Measurements from ENCODE around the gene DNAJC4.
"Not testable (repeated sequence)": the region's sequence is repeated elsewhere in the genome, so short reads cannot be mapped to it uniquely, and the experiment has no call there.

The DNAJC4 gene

DNA sequence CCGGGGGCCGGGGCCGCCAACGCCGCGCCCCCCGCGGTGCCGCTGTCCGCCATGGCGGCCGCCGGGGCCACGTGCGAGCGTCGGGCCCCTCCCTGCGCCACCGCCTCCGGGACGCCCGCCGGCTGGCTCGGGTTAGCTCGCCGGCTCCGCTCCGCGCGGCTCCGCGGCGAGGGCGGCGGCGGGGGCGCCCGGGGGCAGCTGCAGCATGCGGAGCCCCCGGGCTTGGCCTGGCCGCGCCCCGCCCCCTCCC is 16.2 kb downstream of the DNAJC4 start:
- not testable (repeated sequence) for DNase-seq

DNA sequence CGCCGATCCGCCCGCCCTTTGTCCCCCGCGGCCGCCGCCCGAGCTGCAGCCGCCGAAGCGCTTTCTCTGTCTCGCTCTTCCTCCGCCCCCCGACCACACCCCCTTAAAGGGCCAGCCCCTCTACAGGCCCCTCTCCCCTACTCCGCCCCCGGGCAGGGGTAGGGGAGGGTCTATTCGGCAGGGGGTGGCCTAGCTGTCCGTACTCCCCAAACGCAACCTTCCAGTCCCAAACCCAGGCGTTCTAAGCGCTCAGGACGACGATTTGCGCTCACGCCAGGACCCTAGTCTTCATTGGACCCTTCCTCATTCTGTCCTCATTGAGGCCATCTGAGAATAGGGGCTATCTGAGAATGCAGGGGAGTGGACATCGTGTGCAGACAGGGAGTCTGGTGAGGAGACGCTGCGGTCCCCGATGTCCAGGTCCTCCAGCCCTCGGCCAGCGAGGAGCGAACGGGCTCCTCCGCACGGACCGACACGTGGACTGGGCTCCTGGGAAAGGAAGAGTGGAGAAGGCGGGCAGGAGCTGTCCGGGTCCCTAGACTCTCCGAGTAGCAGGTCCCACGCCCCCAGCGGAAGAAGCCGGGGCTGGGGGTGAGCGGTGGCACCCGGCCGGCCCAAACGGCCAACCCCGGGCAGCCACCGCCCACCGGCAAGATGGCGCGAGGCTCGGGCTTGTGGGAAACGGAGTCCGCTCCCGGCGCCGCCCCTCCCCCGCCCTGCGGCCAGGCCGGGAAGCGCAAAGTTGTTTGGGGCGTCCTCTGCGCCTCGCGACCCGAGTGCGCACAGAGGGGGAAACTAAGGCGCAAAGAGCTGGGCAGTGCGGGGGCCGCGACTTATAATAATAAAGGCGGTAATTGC is 16.8 kb downstream of the DNAJC4 start, which contains the start of gene PPP1R14B:
Gene PPP1R14B (minus strand): TSS at position 73 of the 858 bp plus-strand sequence. CDS start 270 bp downstream, outside the sequence.
- DNase-seq = peak; percentile 85

DNA sequence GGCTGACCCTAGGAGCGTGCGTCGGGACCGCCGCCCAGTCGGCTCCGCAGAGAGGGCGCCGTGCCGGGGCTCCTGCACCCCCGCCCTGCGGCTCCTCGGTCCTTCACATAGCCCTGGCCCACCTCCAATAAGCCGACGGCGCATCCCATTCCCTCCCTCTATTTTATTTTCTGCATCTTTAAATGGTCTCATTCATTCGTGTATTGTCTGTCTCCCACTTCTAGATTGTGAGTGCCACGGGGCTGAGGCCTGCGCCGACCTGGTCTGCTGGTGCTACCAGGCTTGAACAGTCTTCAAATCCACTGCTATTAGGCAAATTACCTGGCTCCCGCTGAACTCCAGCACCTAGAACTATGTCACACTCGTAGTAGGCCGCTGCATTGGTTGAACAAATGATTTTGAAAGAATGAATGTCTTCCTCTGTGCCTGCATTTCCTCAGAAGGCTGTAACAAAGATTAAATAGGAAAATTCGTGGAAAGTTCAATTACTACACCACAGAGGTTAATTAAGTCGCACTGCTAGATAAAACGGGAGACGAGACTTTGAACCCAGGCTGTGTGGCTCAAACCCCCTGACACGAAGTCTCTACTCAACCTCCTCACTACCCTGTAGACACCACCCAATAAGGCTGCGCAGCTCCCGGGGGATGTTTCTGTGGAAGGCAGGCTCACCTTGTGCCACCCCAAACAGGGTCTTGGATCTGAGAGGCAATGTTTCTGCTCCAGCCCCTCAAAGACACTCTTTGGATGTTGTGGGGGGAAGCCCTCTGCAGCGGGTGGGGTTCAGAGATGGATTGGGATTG is 17.6 kb downstream of the DNAJC4 start:
- DNase-seq = no peak

DNA sequence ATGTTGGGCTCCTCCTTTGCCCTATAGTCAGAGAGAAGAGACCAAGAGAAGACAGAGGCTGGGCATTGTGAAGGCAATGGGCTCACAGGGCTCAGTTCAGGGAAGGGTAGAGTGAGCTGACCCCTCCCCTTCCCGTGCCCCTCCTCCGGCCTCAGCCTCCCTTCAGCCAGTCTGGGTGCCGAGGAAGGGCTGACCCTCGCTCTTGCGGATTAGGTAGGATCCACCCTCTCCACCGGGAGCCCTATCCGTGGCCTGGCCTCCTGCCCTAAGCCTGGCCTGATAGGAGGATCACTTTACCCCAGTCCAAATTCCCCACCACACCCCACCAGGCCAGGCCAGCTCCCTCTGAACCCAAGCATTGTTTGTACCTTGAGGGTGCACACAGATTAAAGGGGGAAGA is 18.2 kb downstream of the DNAJC4 start:
- no peak for DNase-seq

DNA sequence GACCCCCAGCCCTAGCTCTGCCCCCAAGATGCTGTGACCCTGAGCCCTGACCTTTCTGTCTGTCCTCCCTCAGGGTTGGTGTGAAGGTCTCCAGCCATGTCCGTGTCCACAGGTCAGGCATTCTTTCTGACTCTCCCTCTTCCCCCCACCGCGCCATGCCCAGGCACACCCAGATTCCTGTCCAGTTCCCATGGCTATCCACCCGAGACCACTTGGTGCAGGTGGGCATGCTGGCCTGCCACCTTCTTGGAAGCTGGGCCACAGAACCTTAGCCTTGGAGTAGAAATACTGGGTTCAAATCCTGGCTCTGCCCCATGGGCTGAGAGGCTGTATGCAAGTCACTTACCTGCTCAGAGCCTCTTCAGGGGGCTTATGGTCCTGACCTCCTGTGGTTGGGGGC is 18.7 kb downstream of the DNAJC4 start:
- no peak for DNase-seq

DNA sequence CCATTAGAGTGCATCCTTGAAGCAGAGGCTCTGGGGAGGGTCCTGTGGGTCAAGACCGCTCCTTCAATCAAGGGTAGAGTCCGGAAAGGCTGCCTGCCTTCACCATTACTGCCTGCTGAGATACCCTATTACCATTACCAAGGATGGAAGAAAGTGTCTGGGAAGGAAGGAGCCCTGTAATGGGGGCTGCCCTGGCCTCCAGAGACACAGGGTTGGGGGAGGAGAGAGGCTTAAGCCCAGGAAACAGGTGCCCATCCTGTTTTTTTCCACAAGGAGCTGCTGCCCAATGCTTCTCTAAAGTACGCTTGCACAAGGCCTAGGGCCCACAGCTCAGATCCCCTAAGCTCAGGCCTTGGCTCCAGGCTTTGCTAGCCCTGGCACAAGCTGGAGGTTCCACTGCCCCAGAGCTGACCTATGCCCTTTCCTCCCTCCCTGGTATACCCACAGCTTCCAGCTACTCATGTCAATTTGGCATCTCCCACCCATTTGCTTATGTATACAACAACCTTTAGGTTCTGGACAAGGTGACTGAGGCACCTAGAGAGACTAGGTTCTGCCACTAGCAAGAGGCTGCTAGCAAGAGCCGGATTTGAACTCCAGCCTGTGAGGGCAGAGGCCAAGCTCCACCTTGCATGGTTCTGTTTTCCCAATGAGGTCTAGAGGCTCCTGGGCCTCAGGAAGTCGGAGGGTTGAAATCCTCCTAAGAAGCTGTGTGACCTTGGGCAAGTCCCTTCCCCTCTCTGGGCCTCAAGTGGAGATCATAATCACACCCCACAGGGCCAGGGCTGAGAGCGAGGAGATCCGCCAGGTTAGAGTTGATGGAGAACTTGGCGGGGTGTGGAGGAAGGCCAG is 19.4 kb downstream of the DNAJC4 start:
- no peak for DNase-seq

DNA sequence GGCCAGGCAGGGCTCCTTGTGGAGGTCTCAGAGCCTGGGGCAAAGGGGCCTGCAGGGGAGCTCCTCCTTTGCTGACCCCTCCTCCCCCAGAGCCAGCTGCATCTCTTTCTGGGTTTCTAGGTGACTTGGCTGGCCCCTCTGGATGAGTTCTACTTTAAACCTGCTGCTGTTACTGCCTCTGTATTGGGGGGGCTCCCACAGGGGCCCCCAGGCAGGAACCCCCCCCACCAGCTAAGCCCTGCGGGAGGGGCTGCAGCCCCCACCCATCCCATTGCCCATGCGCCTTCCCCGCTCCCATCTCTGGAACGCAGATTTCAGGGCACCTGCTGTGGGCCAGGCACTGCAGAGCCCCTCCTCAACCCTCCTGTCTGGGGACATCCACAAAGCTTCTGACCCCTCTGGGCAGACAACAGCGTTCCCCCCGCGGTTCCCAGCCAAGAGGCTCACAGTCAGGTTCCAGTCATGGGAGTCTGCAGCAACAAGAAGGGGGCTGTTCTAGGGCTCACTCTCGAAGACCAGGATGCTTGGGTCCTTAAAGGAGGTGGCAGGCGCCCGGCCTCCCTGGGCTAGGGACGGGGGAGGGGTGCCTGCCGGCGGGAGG is 20.2 kb downstream of the DNAJC4 start:
- no peak for DNase-seq

DNA sequence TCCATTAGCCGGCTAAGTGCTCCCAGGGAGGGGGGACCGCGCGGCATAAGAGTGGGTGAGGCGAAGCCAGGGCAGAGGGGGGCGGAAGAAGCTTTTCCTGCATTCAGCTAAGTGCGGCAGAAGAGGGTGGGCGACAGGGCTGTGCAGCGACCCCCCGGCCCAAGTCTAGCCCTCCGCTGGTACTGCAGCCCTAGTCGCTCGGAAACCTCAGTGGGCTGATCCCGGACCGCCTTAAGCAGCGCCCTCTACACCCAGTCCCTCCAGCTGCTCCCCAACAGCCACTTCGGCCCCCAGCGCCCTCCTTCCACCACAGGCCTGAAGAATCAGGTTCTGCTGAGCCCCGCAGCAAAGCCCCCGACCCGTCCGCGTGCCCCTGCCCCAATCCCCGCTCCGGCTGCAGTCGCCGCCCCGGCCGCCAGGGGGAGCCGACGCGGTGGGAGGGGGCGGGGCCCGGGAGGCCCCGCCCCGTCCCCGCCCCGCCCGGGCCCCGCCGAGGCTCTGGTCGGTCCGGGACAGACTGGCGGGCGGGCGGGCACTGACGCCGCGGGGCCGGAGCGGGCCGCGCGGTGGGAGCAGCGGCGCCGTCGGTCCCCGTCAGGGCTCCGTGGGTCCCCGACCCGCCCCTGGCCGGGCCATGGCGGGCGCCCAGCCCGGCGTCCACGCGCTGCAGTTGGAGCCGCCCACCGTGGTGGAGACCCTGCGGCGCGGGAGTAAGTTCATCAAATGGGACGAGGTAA is 20.8 kb downstream of the DNAJC4 start, which contains the start of gene PLCB3:
Gene PLCB3 (plus strand): TSS at position 515 of the 737 bp plus-strand sequence. CDS start 120 bp downstream, at position 635.
- DNase-seq = peak; percentile 68

DNA sequence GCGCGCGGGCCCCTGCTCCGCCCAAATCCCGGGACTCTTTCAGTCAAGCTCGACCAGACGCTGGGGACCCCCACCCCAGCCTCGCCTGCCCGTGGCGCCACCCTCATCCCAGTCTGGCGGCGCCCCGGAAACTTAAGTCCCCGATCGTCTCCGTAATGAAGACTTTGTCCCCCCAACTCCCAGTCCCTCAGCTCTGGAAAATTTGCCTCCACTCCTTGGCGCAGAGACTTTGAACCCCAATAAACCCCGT is 21.3 kb downstream of the DNAJC4 start:
- DNase-seq = no peak

DNA sequence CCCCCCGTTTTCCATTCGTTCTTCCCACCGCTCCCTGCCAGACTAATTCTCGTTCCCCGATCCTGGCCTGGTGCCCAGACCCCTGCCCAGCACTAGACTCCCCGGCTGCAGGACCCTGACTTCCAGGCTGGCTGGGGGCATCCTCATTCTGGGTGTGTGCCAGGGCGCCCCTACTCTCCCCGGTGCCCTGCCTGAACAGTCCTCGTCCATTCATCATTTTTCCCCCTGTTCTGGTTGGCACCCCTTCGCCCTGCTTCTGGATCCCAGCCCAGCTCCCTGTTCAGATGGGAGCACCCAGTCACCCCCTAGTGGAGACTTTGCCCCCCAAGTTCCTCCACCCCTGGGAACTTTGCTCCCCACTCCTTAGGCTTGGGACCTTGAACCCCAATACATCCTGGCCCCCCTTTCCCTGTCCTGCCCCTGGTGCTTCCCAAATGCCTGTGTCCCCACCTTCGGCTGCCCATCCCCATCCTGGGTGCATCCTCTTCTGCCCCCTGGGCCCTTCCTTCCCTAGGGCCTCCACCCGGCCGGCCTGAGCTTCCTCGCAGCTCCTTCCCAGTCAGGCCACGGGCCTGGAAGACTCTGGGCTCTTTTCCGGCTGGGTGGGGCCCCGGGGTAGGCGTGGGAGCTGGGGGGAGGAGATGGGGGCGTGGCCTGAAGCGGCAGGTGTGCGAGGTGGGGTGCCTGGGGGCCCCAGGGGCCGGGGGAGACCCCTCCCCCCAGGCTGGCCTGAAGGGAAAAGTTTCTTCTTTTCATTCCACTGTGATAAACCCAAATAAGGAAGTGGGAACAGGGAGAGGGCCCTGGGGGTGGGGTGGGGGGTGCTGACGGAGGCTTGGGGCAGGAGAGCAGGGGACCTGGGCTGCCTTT is 21.9 kb downstream of the DNAJC4 start:
- DNase-seq = no peak

DNA sequence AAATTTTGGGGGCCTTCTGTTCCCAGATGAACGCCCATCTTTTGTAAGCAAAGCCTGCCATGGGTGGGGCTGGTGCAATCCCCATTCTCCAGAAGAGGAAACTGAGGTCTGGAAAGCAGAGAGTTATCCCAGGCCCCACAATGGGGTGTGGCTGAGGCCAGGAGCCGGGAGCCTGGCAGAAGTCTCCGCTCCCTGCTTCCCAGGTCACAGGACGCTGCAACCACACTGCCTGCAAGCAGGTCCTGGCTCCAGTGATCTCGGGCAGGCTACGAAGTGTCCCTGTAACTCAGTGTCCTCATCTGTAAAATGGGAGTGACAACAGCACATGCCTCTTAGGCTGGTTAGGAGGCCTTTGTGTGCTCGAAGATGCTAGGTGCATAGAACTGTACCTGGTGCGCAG is 22.7 kb downstream of the DNAJC4 start:
- no peak for DNase-seq

DNA sequence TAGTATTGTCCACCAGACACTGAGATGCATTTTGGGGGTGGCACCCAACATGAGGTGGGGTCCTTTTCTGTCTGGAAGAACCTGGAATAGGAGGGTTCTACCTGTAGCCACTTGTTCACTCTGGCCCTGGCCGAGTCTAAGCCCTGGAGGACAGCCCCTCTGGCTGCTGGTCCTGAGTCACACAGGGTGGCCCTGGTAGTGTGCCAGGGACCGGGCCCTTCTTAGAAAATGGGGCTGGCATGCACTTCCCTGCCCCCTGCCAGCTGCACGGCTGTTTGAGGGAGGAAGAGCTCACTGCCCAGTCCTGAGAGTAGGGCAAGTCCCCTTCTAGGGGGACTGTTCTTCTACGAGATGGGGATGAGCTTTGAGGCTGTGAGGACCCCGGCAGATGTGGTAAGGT is 23.1 kb downstream of the DNAJC4 start:
- no peak for DNase-seq

DNA sequence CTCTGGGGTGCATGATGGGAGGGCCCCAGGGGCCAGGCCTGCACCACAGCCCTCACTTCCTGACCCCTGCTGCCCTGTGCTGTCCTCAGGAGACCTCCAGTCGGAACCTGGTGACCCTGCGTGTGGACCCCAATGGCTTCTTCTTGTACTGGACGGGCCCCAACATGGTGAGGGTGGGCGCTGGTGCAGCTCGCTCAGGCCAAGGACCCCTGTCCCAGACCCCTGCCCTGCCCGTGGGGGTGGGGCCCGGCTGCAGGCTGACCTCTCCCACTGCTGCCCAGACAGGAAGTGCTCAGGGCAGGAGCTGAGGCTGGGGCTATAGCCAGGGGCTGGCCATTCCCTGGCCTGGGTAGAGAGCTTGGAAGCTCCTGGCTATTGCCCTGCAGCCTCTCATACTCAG is 24.0 kb downstream of the DNAJC4 start:
- DNase-seq = no peak

DNA sequence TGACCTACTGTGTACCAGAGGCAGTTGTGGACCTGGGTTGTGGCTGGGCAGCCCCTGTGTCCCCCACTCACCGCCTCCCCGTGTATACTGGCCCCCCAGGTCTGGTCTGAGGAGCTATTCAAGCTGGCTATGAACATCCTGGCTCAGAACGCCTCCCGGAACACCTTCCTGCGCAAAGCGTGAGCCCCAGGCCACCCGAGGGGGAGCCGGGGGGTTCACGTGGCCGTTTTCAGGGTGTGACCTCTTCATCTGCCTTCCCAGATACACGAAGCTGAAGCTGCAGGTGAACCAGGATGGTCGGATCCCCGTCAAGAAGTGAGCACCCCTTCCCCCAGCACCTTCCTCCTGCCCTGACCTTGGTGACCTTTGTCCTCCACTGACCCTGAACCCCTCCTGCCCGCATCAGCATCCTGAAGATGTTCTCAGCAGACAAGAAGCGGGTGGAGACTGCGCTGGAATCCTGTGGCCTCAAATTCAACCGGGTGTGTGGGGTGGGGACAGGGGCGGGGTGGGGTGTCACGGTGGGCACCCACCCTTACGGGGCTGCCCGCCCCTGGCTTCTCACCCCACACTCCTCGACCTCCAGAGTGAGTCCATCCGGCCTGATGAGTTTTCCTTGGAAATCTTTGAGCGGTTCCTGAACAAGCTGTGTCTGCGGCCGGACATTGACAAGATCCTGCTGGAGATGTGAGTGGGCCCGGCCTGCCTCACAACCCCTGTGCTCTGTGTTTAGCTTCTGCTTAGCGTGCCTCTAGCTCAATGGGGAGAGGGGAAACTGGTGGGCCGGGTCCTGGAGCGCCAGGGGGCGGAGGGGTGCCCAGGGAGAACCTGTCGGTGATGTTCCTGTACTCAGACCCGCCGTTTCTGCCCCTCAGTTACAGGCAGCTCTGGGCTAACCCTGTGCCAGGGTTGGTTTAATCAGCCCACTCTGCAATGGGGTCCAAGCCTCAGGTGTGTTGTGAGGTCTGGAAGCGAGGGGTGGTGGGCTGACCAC is 25.1 kb downstream of the DNAJC4 start:
- DNase-seq = no peak

DNA sequence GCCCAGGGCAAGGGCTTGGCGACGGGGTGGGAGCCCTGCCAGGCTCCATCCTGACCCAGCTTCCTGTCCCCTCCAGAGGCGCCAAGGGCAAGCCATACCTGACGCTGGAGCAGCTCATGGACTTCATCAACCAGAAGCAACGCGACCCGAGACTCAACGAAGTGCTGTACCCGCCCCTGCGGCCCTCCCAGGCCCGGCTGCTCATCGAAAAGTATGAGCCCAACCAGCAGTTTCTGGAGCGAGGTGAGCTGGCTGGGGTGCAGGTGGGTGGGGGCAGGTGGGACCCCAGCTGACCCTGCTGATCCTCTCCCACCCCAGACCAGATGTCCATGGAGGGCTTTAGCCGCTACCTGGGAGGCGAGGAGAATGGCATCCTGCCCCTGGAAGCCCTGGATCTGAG is 26.0 kb downstream of the DNAJC4 start:
- DNase-seq = no peak

DNA sequence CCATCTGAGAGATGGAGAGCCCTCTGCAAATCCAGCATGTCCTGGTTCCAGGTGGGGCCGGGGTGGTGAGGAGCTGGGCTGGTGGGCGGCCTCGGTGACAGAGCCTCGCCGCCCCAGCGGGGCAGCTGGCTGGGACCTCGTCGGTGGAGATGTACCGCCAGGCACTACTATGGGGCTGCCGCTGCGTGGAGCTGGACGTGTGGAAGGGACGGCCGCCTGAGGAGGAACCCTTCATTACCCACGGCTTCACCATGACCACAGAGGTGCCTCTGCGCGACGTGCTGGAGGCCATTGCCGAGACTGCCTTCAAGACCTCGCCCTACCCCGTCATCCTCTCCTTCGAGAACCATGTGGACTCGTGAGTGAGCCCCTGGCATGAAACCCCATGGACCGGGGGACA is 28.0 kb downstream of the DNAJC4 start:
- DNase-seq = no peak

DNA sequence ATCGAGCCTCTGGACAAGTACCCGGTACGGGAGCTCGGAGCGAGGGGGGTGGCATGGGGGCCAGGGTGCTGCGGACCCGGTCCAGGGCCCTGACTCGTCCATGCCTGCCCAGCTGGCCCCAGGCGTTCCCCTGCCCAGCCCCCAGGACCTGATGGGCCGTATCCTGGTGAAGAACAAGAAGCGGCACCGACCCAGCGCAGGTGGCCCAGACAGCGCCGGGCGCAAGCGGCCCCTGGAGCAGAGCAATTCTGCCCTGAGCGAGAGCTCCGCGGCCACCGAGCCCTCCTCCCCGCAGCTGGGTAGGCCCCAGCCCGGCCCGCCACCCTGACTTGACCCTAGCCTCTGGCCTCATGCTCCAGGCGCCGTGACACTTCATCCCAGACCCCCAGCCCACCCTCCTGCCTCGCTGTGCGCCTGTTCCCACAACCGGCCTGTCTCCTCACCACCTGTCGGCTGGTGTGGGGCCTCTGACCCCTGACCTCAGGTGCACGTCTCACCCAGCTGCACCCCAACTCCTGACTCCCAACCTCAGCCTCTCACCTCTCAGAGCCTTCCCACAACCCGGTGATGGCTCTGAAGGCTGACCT is 28.7 kb downstream of the DNAJC4 start:
- no peak for DNase-seq

DNA sequence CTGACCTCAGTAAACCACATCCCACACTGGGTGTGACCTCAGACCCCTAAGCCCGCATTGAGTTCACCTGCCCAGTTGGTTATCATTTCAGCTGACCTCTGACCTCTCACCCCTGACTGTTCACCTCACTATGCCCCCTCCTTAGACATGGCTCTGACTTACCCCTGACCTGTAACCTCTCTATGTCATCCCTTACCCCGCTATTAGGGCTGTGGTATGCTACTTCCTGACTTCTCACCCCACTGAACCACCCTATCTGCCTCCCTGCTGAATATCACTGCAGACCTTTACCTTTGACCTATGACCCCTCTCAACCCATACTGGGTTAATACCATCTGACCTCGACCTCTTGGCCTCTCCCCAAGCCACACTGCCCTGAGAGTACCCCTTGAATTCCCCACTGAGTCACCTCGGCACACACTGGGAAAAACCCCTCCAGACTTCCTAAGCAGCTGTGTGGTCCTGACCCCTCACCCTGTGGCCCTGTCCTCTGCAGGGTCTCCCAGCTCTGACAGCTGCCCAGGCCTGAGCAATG is 29.3 kb downstream of the DNAJC4 start:
- DNase-seq = no peak

DNA sequence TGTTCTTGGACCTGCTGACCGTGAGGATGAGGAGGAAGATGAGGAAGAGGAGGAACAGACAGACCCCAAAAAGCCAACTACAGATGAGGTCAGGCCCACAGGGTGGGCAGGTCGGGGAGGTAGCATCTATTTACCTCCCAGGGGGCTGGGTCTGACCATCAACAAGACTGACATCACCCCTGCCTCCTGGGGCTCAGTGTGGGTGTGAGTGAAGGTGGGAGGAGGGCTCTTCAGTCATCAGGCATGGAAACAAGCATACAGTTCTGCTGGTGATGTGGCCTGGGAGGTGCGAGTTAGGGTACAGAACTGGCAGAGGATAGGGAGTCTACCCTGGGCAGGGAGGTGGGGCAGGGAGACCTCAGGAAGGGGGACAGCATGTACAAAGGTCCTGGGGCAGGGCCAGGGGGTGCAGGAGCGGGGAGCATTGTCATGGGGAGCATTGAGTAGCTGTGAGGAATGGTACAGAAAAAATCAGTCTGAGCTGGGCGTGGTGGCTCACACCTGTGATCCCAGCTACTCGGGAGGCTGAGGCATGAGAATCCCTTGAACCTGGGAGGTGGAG is 29.9 kb downstream of the DNAJC4 start:
- no peak for DNase-seq
